Omental fat pad (tissue), 4 donors: ENCODE data around the gene GNG4. TPM values are rescaled to one million over a fixed set of nuclear protein-coding genes. Genes with fewer than 3 reads are reported as not detected.

Source experiments
- ATAC-seq: fragments of 150-250 bp; one replicate; pipeline ENCODE4 v1.9.1; 2016; ENCODE audit warnings: mild to moderate bottlenecking, moderate library complexity; ENCODE audit not compliant: low FRiP score
- DNase-seq: peaks from one replicate; pipeline ENCODE4 v3.0.0-alpha.2; 2019; ENCODE audit warnings: low spot score
- total RNA-seq, 4 donors: library from RNA; depleted of rRNA; stranded (reverse); fragments of >200 nt; gene quantifications; one replicate each; pipeline ENCODE4 v1.1.0, GENCODE V29; 2016
- TF ChIP-seq, protein P1 (sequence below), 3 donors: fragments of 450-650 bp; IDR thresholded peaks; one replicate each; pipeline ENCODE4 v1.5.1; 2016 to 2017; ENCODE audit warnings: antibody characterized with exemption in 3 of 3, mild to moderate bottlenecking in 3 of 3, moderate library complexity in 2 of 3

GNG4 gene
- total RNA-seq, 4 donors from 2014 or later: 0.56 to 1.2 (median 0.93) TPM; not detected in 1

DNA sequence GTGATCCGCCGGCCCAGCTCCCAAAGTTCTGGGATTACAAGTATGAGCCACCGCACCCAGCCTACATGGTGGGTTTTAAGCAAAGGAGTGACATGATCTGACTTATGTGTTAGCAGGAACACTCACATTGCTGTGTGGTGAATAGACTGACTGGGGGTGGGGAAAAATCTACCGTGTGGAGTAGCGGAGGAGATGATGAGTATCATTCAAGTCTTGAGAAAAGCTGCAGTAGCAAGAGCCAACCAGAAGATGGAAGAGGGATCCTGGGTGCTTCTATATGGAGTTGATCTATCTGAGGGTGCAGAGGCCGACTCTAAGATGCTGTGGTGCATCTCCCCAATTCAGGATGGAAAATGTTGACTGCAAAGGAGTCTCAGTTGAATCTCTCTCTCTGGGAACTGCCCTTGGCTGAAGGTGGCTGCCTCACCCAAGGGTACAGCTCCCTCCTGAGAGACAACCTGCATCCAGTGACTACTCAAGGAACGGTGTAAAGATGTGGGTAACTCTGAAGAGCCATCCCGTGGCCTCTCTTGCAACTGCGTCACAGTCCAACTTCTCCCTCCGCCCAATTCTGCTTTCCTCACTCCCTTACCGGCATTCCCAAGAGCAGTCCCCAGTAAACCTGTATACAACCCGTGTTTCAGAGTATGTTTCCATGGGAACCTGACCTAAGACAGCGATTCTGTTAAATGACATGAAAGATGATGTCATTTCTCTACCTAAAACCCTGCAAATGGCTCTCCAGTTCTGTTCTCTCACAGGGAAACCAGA, 137.9 kb downstream of the GNG4 start:
- DNase-seq (no peak), ATAC-seq (no peak)
- TF ChIP-seq, protein P1, sequence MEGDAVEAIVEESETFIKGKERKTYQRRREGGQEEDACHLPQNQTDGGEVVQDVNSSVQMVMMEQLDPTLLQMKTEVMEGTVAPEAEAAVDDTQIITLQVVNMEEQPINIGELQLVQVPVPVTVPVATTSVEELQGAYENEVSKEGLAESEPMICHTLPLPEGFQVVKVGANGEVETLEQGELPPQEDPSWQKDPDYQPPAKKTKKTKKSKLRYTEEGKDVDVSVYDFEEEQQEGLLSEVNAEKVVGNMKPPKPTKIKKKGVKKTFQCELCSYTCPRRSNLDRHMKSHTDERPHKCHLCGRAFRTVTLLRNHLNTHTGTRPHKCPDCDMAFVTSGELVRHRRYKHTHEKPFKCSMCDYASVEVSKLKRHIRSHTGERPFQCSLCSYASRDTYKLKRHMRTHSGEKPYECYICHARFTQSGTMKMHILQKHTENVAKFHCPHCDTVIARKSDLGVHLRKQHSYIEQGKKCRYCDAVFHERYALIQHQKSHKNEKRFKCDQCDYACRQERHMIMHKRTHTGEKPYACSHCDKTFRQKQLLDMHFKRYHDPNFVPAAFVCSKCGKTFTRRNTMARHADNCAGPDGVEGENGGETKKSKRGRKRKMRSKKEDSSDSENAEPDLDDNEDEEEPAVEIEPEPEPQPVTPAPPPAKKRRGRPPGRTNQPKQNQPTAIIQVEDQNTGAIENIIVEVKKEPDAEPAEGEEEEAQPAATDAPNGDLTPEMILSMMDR (IDR thresholded peaks at IDR 0.05): no peak

GRCh38 chr1:235510823-235511222, 138.8 kb downstream of the GNG4 start:
- DNase-seq (no peak), ATAC-seq (no peak)
- TF ChIP-seq, protein P1 (IDR thresholded peaks at IDR 0.05): no peak

GRCh38 chr1:235507623-235508022, 142.0 kb downstream of the GNG4 start:
- ATAC-seq: no peak
- TF ChIP-seq, protein P1 (IDR thresholded peaks at IDR 0.05): no peak
- DNase-seq: no peak

DNA sequence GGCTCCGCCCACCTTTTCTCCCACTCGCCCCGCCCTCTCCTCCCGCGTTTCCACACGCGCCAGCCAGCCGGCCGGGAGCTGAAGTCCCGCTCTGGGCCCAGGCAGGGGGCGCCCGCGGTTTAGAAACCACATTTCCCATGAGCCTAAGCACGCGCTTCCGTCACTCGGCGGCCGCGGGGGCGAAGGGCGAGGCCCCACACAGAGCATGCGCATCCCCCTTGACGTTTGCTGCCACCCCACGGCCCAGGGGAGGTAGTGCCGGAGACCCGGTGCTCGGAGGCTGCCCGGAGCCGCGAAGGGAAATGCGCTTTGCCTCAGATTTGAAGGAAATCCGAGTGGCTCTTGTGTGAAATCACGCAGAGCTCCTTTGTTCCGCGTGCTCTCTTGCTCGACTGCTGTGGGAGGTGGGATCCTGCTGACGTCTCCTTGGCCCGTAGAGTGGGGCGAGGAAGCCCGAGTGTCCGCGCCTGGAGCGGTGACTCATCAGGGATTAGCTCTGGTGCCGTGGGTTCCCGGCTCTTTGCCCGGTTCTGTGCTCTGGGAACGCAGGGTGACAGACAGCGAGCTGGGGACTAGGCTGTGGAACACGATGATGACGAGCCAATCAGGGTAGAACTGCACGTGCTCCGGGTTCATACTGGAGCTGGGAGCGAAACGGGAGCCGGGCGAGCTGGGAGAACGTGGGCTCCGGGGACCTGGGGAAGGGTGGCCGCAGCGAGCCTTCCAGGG, 144.9 kb downstream of the GNG4 start:
- DNase-seq: peak; percentile 98
- ATAC-seq: peak; percentile 98
- TF ChIP-seq, protein P1 (IDR thresholded peaks at IDR 0.05): peak in 1 of 3 donors; percentile 86

DNA sequence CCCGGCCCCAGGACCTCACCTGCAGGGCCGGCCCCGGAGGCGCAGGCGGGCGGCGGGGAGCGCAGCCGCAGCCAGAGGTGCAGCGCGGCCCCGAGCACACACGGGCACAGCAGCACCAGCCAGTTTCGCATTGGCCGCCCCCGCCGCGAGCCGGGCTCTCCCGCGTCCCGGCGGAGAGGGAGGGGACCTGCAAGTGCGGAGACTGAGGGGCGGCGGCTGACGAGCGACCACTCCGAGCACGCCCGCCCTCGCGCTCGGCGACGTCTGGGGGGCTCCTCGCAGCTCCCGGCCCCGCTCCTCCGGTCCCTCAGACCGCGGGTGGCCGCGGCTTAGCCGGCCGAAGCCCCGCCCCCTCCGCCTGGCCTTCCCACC, 145.5 kb downstream of the GNG4 start, which contains the start of gene B3GALNT2:
Gene B3GALNT2 (minus strand): TSS at position 331 of the 372 bp plus-strand sequence. CDS start 200 bp downstream, at position 131.
- ATAC-seq: peak; percentile 67
- DNase-seq: no peak
- TF ChIP-seq, protein P1 (IDR thresholded peaks at IDR 0.05): no peak

DNA sequence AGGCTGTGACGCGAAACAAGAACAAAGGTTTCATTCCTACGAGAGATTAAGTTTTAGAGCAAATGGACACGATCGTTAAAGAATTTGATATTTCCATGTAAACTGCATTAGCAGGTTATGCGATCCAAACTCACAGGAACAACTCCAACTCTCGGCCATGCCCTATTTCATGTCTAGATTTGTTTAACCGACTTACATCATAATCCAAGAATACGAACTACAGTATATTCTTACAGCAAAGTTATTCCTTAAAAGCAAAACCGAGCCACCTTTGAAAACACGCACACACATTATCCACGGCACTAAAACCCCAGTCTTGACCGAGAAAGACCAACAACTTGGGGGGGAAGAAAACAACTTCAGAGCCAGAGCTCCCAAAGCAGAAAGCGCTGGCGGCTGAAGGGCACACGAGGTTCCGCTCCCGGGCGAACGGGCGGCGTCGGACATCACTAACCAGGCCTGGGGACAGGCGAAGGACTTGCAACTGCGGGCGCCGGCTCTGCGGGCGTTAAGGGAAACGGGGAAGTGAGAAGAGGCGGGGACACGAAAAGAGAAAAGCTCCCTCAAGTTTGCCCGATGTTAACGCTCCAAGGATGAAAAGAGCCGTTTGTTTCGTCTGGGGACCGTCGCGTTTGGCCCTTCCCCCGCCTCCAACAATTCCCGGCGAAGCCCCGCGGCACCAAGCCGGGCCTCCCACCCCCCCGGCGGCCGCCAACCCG, 146.0 kb downstream of the GNG4 start:
- TF ChIP-seq, protein P1 (IDR thresholded peaks at IDR 0.05): no peak
- DNase-seq (no peak), ATAC-seq (no peak)
